Right lobe of liver (tissue), 4 donors: ENCODE measurements around the gene KPNB1.

Experiments used
- POLR2A ChIP-seq: fragments of 450-650 bp; IDR thresholded peaks from one replicate; pipeline ENCODE4 v1.6.1; 2017; ENCODE audit warnings: antibody characterized with exemption, mild to moderate bottlenecking
- TF ChIP-seq, protein P1 (sequence below), 4 donors: fragments of 200-600 bp in 3 of 4; fragments of 450-650 bp in 1 of 4; IDR thresholded peaks; one replicate each; pipeline versions ENCODE4 v1.5.1 to v1.8.0; 2016 to 2022; ENCODE audit warnings: antibody characterized with exemption in 4 of 4, mild to moderate bottlenecking in 2 of 4
- donor health status: DM: no; HTN: no; CAD: no.
- donor health status: DM: no; HTN: no; CAD: no.
- donor health status: DM: no; HTN: yes; CAD: no.

DNA sequence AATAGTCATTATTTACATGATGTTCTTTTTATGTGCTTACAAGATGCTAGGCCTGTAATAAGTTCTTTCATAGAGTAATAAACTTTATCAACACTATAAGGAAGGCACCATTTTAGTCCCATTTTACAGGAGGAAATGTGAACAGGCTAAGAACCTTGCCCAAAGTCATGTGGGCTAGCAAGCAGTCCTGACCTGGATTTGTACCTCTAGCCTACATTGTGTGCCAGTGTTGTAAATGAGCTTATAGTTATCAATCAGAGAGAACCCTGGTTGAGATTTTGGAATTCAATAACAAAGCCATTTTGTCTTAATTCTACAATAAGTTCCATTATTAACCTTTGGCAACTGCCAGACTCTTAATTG, 37.6 kb downstream of the KPNB1 start:
- TF ChIP-seq, protein P1, sequence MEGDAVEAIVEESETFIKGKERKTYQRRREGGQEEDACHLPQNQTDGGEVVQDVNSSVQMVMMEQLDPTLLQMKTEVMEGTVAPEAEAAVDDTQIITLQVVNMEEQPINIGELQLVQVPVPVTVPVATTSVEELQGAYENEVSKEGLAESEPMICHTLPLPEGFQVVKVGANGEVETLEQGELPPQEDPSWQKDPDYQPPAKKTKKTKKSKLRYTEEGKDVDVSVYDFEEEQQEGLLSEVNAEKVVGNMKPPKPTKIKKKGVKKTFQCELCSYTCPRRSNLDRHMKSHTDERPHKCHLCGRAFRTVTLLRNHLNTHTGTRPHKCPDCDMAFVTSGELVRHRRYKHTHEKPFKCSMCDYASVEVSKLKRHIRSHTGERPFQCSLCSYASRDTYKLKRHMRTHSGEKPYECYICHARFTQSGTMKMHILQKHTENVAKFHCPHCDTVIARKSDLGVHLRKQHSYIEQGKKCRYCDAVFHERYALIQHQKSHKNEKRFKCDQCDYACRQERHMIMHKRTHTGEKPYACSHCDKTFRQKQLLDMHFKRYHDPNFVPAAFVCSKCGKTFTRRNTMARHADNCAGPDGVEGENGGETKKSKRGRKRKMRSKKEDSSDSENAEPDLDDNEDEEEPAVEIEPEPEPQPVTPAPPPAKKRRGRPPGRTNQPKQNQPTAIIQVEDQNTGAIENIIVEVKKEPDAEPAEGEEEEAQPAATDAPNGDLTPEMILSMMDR (IDR thresholded peaks at IDR 0.05), result no peak
- no peak for TF ChIP-seq POLR2A
